GM21717 (cell line): ENCODE results near the gene LSM14B.

ENCODE experiments used
- ATAC-seq: cut with Tn5 transposase; IDR thresholded peaks from one replicate; pipeline ENCODE4 v1.9.1; 2021; ENCODE audit warnings: mild to moderate bottlenecking, moderate library complexity; ENCODE audit not compliant: unreplicated experiment

Gene LSM14B

DNA sequence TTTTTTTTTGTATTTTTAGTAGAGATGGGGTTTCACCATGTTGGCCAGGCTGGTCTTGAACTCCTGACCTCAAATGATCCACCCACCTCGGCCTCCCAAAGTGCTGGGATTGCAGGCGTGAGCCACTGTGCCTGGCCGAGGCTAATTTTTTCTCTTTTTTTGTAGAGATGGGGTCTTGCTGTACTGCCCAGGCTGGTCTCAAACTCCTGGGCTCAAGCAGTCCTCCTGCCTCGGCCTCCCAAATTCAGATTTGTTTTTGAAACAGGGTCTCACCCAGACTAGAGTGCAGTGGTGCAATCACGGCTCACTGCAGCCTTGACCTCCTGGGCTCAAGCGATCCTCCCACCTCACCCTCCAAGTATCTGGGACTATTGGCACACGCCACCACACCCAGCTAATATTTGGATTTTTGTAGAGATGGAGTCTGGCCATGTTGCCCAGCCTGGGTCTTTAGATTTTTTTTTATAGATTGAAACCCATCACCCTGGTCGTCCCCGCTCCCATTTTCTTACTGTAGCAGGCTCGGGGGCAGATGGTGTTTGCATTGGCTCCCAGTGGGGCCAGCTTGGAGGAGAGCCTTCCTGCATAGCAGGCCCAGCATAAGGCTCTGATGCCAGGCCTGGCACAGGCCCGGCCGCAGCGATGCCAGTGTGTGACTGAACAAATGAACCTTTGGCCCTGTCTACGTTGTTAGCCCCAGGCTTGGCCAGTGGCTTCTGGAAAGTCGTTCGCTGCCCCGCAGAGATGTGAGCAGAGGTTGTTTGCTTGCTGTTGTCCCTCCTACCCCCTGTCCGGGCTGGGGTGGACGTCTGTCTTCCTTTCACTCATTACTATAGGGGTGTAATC lies 56.3 kb downstream of the LSM14B start:
- ATAC-seq = no peak

GRCh38 chr20:62179162-62179504 lies 56.9 kb downstream of the LSM14B start:
- ATAC-seq = no peak

- ATAC-seq = no peak
These were observed 59.5 kb downstream of the LSM14B start for GRCh38 chr20:62181808-62182207.

GRCh38 chr20:62182469-62183425 lies 60.5 kb downstream of the LSM14B start, which contains the start of gene MTG2:
TSS of gene MTG2 (plus strand) at chr20:62183028. CDS start at chr20:62193421, 10,393 bp downstream.
- peak; percentile 89 for ATAC-seq

DNA sequence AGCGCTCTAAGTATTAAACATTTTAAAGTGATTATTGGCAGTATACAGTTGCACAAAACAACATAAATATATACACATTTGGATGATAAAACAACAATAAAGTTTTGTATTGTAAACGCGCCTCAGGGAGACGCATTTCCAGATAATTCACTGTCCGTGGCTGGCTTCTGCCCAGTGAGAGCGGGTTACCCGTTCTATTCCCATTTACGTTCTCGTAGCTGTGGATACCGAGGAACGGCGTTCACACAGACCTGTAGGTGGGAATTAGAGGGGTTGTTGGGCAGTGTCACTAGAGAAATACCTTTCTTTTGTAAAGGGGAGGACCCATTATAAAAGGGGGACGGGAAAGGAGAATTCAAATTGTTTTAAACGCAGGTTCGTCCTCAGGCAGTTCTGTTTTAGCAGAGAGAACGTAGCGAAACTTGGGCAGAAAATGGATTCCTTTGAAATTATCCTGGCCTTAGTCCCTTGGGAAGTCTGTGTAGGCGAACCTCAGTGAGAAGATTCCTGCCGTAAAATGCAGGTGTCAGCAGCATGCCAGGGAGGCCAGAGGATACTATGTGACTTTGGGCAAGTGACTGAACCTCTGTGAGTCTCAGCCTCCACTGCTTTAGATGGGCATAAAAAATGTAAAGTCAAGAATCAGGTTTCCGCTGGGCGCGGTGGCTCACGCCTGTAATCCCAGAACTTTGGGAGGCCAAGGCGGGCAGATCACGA lies 61.3 kb downstream of the LSM14B start:
- no peak for ATAC-seq
